PC-9 (cell line): ENCODE measurements around the gene CD83.

Experiments used
- CTCF ChIP-seq: fragments of 200-600 bp; sonication (generic); conservative IDR thresholded peaks from 2 replicates; pipeline ENCODE4 v1.6.1; 2017; ENCODE audit warnings: mixed run types, antibody characterized with exemption, mild to moderate bottlenecking, moderate library complexity
- EZH2 ChIP-seq: fragments of 200-600 bp; sonication (generic); IDR thresholded peaks from 2 replicates; pipeline ENCODE4 v1.8.0; 2017; ENCODE audit warnings: antibody characterized with exemption, low read depth

- no peak for TF ChIP-seq CTCF
- TF ChIP-seq EZH2 = no peak
Measured at GRCh38 chr6:14142063-14142450, 24.5 kb downstream of the CD83 start.
